ENCODE measurements around the gene NALCN.

DNA sequence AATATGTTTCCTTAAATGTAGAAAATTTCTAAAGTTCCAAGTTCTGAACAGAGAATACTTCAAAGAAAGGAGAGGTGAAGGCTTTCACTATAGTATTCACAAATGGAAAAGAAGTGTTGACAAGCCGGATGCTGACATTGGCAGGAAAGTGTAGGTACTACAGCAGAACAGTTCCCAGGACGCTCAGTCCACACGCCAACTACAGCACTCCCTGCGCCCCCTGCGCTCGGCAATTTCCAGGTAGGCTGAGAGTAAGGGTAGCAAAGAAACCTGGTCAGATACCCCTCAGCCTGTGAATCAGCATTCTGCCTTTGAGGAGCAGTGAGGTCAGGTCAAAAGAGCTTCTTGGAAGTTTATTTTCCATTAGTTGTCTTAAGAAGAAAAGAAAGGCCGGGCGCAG, 115.3 kb downstream of the NALCN start:
- no peak for TF ChIP-seq POLR2A (IDR thresholded peaks at IDR 0.05; ENCODE audit: low read depth, low read length)
- no peak for TF ChIP-seq TAF1 (IDR thresholded peaks at IDR 0.05; ENCODE audit: borderline replicate concordance, low read depth, low read length)
- no peak for TF ChIP-seq POLR2AphosphoS5 (IDR thresholded peaks at IDR 0.05; ENCODE audit: low read depth, low read length)
